ENCODE measurements around the gene CRADD.
A peak's percentile ranks its signal among the peaks of the same experiment; 100 is the strongest.
"Not testable (repeated sequence)": the region's sequence is repeated elsewhere in the genome, so short reads cannot be mapped to it uniquely, and the experiment has no call there.

The CRADD gene

DNA sequence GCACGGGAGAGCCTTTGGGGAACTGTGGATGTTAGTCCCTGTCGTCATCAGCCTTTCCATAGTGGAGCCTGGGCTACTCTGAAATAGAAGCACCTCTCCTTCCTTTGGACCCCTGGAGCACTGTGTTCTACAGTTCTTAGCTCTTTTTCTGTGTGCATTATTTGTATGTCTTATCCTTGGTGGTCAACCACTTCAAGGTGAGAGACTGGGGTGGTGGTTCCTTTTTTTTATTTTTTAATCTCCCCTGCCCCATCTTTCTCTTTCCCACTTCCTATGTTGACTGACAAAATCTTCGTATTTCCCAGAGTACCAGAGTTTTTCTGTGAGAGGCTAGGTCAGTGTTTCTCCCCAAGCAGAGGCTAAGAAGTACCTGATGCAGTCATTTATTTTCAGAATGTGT lies 111.7 kb downstream of the CRADD start:
- DNase-seq, result no peak

DNA sequence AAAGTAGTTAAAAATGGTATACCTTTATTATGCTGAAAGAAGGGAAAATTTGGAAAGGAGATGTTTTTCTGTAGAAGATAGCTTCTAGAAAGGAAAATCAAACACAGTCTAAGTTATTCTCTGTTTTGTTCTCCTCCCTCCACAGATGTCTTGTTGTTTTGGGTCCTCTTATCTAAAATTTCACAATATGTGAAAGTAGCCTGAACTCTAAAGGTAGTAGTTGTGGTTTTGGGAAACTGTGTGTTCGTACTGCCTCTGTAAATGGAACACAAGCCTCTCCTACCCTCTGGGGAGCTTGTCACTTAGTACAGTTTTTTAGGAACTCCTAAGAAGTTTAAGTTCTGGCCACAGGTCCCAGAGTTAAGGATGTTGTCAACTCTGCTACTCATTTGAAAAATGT lies 112.6 kb downstream of the CRADD start:
- DNase-seq, result no peak

DNA sequence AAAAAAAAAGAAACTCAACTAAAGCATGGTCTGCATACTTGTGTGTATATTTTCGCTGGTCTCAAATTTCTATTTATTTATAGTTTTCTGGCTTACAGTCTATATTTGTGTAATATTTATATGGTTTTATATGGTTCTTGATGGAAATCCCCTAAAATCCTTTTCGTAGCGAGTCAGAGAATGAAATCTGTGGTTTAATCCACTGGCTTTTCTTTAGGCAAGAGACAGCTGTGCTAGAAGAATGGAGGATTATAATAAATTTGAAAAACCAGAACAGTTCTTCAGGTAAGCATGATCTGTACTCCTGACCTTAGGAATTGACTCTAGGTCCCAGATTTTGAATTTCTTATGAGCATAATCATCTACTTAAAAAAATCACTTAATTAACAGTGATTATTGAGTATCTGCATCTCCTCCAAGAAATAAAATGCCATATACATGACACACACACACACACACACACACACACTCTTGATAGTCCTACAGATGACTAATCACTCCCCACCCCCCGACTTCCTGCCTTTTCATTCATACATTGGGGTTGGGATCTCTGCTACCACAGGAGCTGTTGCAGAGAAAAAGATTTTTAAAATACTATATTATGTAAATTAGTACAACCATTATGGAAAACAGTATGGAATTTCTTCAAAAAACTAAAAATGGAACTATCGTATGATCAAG lies 113.4 kb downstream of the CRADD start:
- peak; percentile 49 for DNase-seq

- DNase-seq, result no peak
Observed at GRCh38 chr12:93793007-93793406, 115.8 kb downstream of the CRADD start.

DNA sequence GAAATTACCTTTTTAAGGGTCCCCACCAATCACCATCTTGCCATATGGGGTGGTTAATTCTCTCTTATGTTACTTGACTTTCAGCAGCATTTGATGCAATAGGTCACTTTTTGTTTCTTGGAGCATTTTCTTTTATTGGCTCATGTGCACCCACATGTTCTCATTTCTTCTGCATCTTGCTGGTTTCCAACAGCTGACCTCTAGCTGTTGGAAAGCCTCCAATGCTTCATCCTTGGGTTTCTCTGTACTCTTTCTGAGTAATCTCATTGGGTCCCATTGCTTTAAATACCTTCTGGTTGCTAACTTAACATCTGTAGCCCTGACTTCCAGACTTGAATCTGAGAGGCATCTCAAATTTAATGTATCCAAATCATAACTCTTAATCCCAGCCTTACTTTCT lies 116.8 kb downstream of the CRADD start:
- DNase-seq, result no peak

GRCh38 chr12:93794738-93795137 lies 117.6 kb downstream of the CRADD start:
- no peak for DNase-seq

- DNase-seq, result no peak
Observed at GRCh38 chr12:93795352-93795751, 118.2 kb downstream of the CRADD start.

GRCh38 chr12:93796729-93797128 lies 119.6 kb downstream of the CRADD start:
- no peak for DNase-seq

DNA sequence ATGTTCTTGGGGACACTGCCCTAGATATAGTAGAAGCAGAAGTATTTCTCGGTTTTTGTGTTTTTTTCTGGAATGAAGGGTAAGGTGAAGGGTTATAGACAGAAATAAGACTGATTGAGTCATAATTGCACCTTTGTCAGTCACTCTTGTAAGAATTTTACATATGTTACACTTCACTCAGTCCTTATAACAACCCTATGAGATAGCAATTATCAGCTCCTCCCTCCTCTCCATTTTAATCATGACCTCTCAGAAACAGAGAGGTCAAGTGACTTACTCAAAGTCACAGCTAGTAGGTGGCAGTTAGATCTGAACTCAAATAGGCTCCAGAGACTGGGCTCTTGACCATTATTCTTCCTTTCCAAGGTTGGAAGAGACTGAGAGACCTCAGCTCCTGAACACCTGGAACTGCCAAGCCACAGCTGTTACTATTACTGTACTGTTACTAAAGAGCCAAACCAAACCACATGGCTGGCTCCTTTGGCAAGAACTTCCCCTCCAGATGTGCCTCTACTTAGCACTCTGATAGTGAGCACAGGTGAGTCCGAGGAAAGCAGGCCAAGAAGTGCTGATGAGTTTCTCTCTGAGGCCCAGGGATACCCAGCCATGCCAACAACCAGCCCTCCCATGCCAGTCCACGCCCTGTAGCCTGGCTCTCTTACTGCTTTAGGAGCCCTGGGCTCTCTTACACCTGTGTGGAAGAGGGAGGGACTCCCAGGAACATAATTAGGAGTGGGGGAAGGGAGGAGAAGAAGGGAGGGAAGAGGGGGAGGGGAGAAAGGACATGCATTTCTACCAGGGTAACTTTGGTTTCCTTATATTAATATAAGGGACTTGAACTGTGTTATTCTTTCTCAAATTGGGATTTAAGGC lies 121.3 kb downstream of the CRADD start:
- DNase-seq, result no peak

- not testable (repeated sequence) for DNase-seq
Observed at GRCh38 chr12:93801666-93802065, 124.5 kb downstream of the CRADD start.

- no peak for DNase-seq
Observed at GRCh38 chr12:93802293-93802692, 125.1 kb downstream of the CRADD start.

- DNase-seq, result no peak
Observed at GRCh38 chr12:93802698-93803423, 125.7 kb downstream of the CRADD start.

- no peak for DNase-seq
Observed at GRCh38 chr12:93803424-93803807, 126.2 kb downstream of the CRADD start.

GRCh38 chr12:93804392-93805179 lies 127.4 kb downstream of the CRADD start:
- no peak for DNase-seq

- DNase-seq, result no peak
Observed at GRCh38 chr12:93805736-93806141, 128.6 kb downstream of the CRADD start.

DNA sequence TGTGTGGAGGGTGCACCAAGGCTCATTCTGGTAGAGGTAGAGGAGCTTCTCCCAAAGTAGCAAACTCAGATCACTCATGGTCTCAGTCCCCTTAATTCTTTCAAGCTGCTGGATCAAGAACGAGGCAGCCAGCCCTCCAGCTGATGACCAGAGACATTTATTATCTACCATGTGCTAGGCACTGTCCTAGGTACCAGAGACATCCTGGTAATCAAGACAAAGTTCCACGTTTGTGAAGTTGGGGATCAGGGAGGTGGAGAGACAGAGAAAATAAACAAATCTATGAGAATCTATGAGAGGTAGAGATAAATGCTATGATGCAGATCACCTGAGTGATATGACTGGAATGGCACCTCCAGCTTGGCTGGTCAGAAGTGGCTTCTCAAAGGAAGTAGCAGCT lies 130.2 kb downstream of the CRADD start:
- no peak for DNase-seq

DNA sequence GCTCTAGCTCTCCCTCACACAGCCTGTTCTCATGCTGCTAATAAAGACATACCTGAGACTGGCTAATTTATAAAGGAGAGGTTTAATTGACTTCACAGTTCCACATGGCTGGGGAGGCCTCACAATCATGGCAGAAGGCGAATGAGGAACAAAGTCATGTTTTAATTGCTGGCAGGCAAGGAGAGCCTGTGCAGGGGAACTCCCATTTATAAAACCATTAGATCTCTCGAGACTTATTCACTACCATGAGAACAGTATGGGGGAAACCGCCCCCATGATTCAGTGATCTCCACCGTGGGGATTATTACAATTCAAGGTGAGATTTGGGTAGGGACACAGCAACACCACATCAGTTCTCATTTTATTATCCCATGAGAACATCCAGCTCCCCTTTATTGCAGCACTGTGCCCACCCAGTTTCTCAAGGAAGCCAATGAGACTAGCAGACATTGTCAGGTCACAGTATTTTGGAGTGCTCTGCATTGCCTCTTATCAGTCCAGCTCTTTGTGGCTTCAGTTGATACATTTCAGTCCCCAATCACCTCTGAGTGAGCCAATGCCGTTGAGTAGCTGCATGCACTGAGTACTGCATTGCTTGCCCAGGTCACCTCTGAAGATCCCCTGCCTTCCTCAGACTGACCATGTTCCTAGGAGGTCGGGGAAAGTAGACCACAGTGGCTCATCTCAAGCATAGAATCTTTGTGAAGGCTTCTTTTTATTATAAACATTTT lies 131.2 kb downstream of the CRADD start:
- no peak for DNase-seq

GRCh38 chr12:93812626-93813025 lies 135.5 kb downstream of the CRADD start:
- no peak for DNase-seq

GRCh38 chr12:93813186-93813585 lies 136.0 kb downstream of the CRADD start:
- no peak for DNase-seq

- DNase-seq, result no peak
Observed at GRCh38 chr12:93813972-93814821, 137.0 kb downstream of the CRADD start.

DNA sequence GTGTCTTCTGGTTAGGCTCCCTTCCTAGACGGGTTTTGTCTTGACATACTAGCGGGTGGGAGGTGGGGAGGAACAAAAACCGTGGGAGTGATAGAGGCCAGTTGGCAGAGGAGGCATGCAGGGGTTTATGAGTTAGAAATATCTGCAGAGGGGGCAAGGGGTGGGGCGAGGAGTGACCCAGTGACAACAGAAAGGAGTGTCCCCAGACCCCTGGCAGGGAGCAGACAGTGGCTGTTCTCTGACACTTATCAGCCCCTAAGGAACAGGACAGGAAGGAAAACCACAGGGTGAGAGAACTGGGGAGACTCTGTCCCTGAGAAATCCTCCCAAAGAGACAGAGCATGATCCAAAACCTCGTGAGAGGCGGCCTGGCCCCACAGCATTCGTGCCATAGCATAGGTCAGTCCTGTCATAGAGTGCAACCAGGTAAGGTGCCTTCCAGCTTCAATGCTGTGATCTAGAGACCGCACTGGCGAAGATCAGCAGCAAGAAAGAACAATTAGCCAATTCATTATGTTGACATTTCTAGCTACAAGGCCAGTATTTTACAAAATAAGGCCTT lies 141.4 kb downstream of the CRADD start:
- DNase-seq, result no peak

Measured in activated T-cell treated with anti-CD3 and anti-CD28 coated beads for 4 hours (primary cell).